Lung (tissue), 12 donors: Measurements from ENCODE around the gene CYTH3. TPM values are rescaled to one million over a fixed set of nuclear protein-coding genes. Genes with fewer than 3 reads are reported as not detected.
"Not testable (repeated sequence)": the region's sequence is repeated elsewhere in the genome, so short reads cannot be mapped to it uniquely, and the experiment has no call there.

ENCODE experiments used
- ATAC-seq: fragments of 200-7000 bp; cut with Tn5 transposase; one replicate; pipeline ENCODE4 v1.9.1; 2020; ENCODE audit warnings: moderate number of reproducible peaks; ENCODE audit not compliant: insufficient read depth, low FRiP score
- DNase-seq, 3 donors: peaks; one replicate each; pipeline ENCODE4 v3.0.0-alpha.2; 2013 to 2017
- H3K27ac ChIP-seq, 2 donors: one replicate each; pipeline ENCODE4 v1.5.1; 2013; ENCODE audit warnings: mild to moderate bottlenecking in 2 of 2, moderate library complexity in 2 of 2, control low read depth in 1 of 2, inconsistent platforms in 1 of 2, low read depth in 1 of 2, low read length in 1 of 2
- H3K27me3 ChIP-seq, 3 donors: one replicate each; pipeline ENCODE4 v1.5.1; 2013; ENCODE audit warnings: low read length in 2 of 3; ENCODE audit not compliant: control insufficient read depth in 3 of 3, insufficient read depth in 3 of 3
- H3K36me3 ChIP-seq, 4 donors: one replicate each; pipeline ENCODE4 v1.5.1; 2013; ENCODE audit warnings: low read length in 4 of 4, mild to moderate bottlenecking in 1 of 4, moderate library complexity in 1 of 4; ENCODE audit not compliant: control insufficient read depth in 4 of 4, insufficient read depth in 4 of 4
- H3K4me1 ChIP-seq, 5 donors: one replicate each; pipeline ENCODE4 v1.5.1; 2013; ENCODE audit warnings: low read length in 5 of 5, mild to moderate bottlenecking in 2 of 5, moderate library complexity in 1 of 5; ENCODE audit not compliant: control insufficient read depth in 5 of 5, insufficient read depth in 5 of 5
- H3K4me3 ChIP-seq: one replicate; pipeline ENCODE4 v1.5.1; 2013; ENCODE audit warnings: mild to moderate bottlenecking, control low read depth, moderate library complexity
- H3K9ac ChIP-seq, 2 donors: one replicate each; pipeline ENCODE4 v1.5.1; 2013; ENCODE audit warnings: low read length in 2 of 2, control low read depth in 1 of 2; ENCODE audit not compliant: insufficient read depth in 1 of 2
- H3K9me3 ChIP-seq, 4 donors: one replicate each; pipeline ENCODE4 v1.5.1; 2013; ENCODE audit warnings: low read length in 3 of 4, mild to moderate bottlenecking in 1 of 4, moderate library complexity in 1 of 4; ENCODE audit not compliant: control insufficient read depth in 4 of 4, insufficient read depth in 3 of 4
- WGBS, 2 donors: extraction: QIAGEN DNeasy Blood & Tissue Kit; methylation state at CpG; one replicate each; pipeline ENCODE4 v1.1.7; 2013; 5-methylcytosine and 5-hydroxymethylcytosine counted together
- polyA plus RNA-seq, 2 donors: library from polyadenylated mRNA; stranded (reverse); fragments of 200-250 nt; gene quantifications; one replicate each; pipeline ENCODE4 v1.2.1, GENCODE V29; 2013
- total RNA-seq, 2 donors: library from RNA; depleted of rRNA in 1 of 2; stranded (reverse); fragments of >200 nt in 1 of 2; gene quantifications; one replicate each; pipeline ENCODE4 v1.2.1, GENCODE V29; 2014 to 2021
- TF ChIP-seq, protein P1 (sequence below): IDR thresholded peaks from 2 replicates; pipeline ENCODE4 v1.5.1; 2012; ENCODE audit warnings: mild to moderate bottlenecking; ENCODE audit errors: control extremely low read depth, extremely low read depth
- donor health status: control.
- donor health status: control.
- donor health status: Bipolar disorder and iron deficiency.
- donor health status: healthy.
- donor health status: DM: yes; HTN: yes; CAD: no.

Gene CYTH3
- total and polyA plus RNA-seq, 4 donors = 8.2 to 28.7 (median 15.5) TPM

DNA sequence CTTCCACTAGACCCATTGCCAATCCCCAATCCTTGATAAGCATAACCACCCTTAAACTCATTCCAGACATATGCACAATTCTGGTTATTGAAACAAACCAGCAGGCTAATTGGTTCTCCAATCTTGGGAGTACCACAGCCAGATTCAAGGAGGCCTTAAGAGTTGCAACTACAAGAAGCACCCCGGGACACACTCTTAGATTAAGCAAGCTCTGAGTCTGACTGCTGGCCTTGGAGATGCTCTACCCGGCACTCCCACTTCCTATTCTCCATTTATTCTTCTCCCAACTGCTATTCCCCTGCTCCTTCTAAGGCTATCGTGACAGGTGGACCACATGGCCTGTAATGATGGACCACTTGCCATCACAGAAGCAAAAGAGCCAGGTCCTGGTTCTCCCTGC lies 40.3 kb downstream of the CYTH3 start:
- no peaks in the 10 kb centered on the region for H3K36me3 ChIP-seq
- no peak overlapping the region for H3K4me3 ChIP-seq
- no peaks in the 10 kb centered on the region for H3K27me3 ChIP-seq
- peak overlapping the region in 1 of 2 donors; percentile 64 for H3K27ac ChIP-seq
- TF ChIP-seq, protein P1, sequence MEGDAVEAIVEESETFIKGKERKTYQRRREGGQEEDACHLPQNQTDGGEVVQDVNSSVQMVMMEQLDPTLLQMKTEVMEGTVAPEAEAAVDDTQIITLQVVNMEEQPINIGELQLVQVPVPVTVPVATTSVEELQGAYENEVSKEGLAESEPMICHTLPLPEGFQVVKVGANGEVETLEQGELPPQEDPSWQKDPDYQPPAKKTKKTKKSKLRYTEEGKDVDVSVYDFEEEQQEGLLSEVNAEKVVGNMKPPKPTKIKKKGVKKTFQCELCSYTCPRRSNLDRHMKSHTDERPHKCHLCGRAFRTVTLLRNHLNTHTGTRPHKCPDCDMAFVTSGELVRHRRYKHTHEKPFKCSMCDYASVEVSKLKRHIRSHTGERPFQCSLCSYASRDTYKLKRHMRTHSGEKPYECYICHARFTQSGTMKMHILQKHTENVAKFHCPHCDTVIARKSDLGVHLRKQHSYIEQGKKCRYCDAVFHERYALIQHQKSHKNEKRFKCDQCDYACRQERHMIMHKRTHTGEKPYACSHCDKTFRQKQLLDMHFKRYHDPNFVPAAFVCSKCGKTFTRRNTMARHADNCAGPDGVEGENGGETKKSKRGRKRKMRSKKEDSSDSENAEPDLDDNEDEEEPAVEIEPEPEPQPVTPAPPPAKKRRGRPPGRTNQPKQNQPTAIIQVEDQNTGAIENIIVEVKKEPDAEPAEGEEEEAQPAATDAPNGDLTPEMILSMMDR = no peak
- H3K9me3 ChIP-seq = peaks cover 0 to 3% (median 0%) of the 10 kb centered on the region in 4 donors
- WGBS, 2 donors = 38 to 48% methylated on average over 3 of the region's 3 CpGs
- H3K4me1 ChIP-seq = peaks cover 11 to 39% (median 18%) of the 10 kb centered on the region in 5 donors
- DNase-seq = no peak
- ATAC-seq = no peak
- H3K9ac ChIP-seq = no peak overlapping the region

DNA sequence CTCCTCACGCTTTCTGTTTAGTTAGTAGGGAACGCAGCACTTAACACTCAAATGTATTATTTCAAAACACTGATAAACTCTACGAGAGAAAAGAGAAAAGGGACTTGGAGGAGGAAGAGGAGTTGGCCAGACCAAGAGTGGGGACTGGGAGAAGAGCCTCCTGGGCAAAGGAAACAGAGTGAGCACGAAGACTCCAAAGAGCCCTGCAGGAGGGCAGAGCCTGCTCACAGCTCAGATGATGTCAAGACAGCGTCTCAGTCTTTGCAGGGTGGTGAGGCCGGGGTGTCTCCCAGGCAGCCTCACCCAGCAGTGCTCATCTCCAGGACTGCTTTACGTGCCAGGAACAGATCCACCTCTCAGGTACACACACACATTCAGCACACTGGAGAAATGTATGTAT lies 41.2 kb downstream of the CYTH3 start:
- Histone ChIP-seq H3K9me3 (peaks cover 0 to 3% (median 0%) of the 10 kb centered on the region in 4 donors), H3K9ac (no peak overlapping the region), H3K4me1 (peaks cover 15 to 47% (median 19%) of the 10 kb centered on the region in 5 donors), H3K27me3 (no peaks in the 10 kb centered on the region), H3K36me3 (no peaks in the 10 kb centered on the region), H3K4me3 (no peak overlapping the region), H3K27ac (no peak overlapping the region)
- 77 to 87% methylated on average over 7 of the region's 7 CpGs for WGBS, 2 donors
- ATAC-seq (no peak), DNase-seq (no peak)
- TF ChIP-seq, protein P1 = no peak

DNA sequence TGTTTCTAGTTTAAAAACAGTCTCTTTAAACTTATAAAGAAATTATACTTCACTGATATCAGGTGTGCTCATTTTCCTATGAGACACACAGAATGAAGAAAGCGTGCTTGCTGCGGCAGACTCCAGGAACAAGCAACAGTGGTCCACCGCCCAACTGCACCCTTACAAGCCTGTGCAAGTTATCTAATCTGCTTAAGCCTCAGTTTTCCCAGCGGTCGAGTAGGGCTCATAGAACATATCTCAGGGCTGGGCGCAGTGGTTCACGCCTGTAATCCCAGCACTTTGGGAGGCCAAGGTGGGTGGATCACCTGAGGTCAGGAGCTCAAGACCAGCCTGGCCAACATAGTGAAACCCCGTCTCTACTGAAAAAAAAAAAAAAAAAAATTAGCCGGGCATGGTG lies 43.1 kb downstream of the CYTH3 start:
- not testable (repeated sequence) for H3K9me3 ChIP-seq

DNA sequence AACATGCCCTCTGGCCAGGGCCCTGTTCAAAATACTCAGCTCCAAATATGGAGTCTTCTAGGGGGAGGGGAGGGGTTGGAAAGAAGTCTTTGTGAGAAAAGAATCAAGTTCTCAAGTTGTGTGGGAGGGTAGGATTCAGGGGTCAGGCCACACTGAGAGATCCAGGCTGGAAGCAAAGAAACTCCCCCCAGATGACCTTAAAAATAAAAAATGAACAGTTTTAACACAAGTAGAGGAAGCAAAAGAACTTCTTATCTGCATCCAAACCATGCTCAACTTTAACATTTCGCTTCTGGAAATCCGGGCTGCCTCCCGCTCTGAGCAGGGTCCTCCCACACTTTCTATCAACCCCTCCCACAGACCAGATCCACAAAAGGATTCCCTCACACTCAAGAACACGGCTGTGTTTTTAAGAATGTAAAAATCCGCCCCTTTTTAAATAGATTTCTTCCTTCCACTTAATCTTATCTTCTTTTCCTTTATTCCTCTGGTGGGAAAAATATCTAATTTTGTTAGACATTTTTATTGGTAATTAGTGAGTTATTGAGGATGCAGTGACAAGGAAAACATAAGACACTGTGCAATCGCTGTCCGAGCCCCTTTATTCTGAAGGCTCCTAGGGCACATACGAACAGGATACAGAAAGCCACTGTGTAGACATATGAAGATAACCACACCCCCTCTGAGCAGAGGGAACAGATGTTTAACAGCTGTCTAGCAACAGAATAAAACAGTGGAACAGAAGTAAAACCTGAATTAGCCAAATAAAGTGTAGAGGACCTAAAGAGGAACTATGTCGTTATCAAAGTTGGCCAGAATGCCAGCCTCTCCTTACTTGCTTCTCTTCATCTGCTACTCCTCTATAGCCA lies 43.8 kb downstream of the CYTH3 start:
- Histone ChIP-seq H3K4me1 (peaks cover 10 to 49% (median 22%) of the 10 kb centered on the region in 5 donors), H3K9me3 (peaks cover 0 to 3% (median 0%) of the 10 kb centered on the region in 4 donors), H3K27me3 (no peaks in the 10 kb centered on the region), H3K27ac (peak overlapping the region in 1 of 2 donors; percentile 66), H3K4me3 (no peak overlapping the region), H3K36me3 (no peaks in the 10 kb centered on the region), H3K9ac (peak overlapping the region in 1 of 2 donors; percentile 42)
- ATAC-seq (no peak), DNase-seq (peak; percentile 75 to 95 (median 95))
- 9 to 36% methylated on average over 9 of the region's 9 CpGs for WGBS, 2 donors
- TF ChIP-seq, protein P1 = no peak

More for the DNA sequence above, 43.1 kb downstream of the CYTH3 start:
- 63 to 71% methylated on average over 9 of the region's 9 CpGs for WGBS, 2 donors
- H3K4me3 ChIP-seq, H3K27me3 ChIP-seq, H3K9ac ChIP-seq, DNase-seq, H3K36me3 ChIP-seq, ATAC-seq: not testable (repeated sequence)
- peak overlapping the region in 1 of 2 donors; percentile 17 for H3K27ac ChIP-seq
- peaks cover 13 to 49% (median 22%) of the 10 kb centered on the region in 5 donors for H3K4me1 ChIP-seq
